ENCODE data around the gene LGALS4.
"Not testable (repeated sequence)": the region's sequence is repeated elsewhere in the genome, so short reads cannot be mapped to it uniquely, and the experiment has no call there.

The LGALS4 gene

DNA sequence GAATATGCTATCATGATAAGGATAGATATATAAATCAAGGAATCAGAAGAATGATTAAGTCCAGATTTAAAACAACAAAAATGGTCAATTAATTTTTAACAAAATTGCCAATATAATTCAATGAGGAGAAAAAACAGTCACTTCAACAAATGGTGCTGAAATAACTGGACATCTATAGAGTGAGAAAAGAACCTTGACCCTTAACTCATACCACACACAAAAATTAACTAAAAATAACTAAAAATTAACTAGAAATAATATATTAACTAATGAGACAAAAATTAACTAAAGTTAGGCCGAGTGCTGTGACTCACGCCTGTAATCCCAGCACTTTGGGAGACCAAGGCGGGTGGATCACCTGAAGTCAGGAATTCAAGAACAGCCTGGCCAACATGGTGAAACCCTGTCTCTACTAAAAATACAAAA is 48.9 kb downstream of the LGALS4 start:
- Histone ChIP-seq H3K9me3 (ENCODE audit: control insufficient read depth, insufficient read depth, low read length) (no peaks in the 10 kb centered on the region), H3K27ac (ENCODE audit: low read depth, low read length) (no peak overlapping the region), H3K4me3 (ENCODE audit: low read depth, low read length) (no peak overlapping the region), H3K36me3 (ENCODE audit: control insufficient read depth, insufficient read depth, low read length) (no peaks in the 10 kb centered on the region), H3K9ac (ENCODE audit: low read depth, low read length) (no peak overlapping the region), H3K27me3 (ENCODE audit: control insufficient read depth, insufficient read depth, low read length) (no peaks in the 10 kb centered on the region), H3K4me1 (ENCODE audit: control insufficient read depth, insufficient read depth, low read length) (no peaks in the 10 kb centered on the region)

DNA sequence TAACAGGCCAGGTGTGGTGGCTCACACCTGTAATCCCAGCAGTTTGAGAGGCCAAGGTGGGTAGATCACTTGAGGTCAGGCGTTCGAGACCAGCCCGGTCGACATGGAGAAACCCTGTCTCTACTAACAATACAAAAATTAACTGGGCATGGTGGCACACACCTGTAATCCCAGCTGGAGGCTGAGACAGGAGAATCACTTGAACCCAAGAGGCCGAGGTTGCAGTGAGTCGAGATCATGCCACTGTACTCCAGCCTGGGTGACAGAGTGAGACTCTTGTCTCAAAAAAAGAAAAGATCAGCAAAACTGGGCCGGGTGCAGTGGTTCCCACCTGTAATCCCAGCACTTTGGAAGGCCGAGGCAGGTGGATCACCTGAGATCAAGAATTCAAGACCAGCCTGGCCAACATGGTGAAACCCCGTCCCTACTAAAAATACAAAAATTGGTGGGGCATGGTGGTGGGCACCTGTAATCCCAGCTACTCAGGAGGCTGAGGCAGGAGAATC is 50.8 kb downstream of the LGALS4 start:
- H3K27ac ChIP-seq (ENCODE audit: low read depth, low read length); H3K9ac ChIP-seq (ENCODE audit: low read depth, low read length): not testable (repeated sequence)

DNA sequence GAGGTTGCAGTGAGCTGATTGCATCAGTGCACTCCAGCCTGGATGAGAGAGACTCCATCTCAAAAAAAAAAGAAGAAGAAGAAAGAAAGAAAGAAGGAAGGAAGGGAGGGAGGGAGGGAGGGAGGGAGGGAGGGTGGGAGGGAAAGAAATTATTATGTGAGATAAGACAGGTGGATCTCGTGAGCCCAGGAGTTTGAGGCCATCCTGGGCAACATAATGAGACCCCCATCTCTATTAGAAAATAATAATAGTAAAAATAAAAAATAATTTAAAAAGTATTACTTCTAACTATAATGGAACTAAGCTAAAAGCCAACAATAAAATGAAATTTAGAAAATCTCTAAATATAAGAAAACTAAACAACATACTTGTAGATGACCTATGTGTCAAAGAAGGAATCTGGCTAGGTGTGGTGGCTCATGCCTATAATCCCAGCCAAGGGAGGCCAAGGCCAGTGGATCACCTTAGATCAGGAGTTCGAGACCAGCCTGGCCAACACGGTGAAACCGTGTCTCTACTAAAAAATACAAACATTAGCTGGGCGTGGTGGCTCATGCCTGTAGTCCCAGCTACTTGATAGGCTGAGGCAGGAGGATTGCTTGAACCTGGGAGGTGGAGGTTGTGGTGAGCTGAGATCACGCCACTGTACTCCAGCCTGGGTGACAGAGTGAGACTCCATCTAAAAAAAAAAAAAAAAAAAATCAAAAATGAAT is 51.8 kb downstream of the LGALS4 start:
- H3K9ac ChIP-seq (ENCODE audit: low read depth, low read length); H3K27me3 ChIP-seq (ENCODE audit: control insufficient read depth, insufficient read depth, low read length); H3K9me3 ChIP-seq (ENCODE audit: control insufficient read depth, insufficient read depth, low read length); H3K4me3 ChIP-seq (ENCODE audit: low read depth, low read length); H3K27ac ChIP-seq (ENCODE audit: low read depth, low read length); H3K4me1 ChIP-seq (ENCODE audit: control insufficient read depth, insufficient read depth, low read length); H3K36me3 ChIP-seq (ENCODE audit: control insufficient read depth, insufficient read depth, low read length): not testable (repeated sequence)

More for the DNA sequence above, 50.8 kb downstream of the LGALS4 start:
- H3K4me3 ChIP-seq (ENCODE audit: low read depth, low read length); H3K9me3 ChIP-seq (ENCODE audit: control insufficient read depth, insufficient read depth, low read length); H3K27me3 ChIP-seq (ENCODE audit: control insufficient read depth, insufficient read depth, low read length); H3K4me1 ChIP-seq (ENCODE audit: control insufficient read depth, insufficient read depth, low read length); H3K36me3 ChIP-seq (ENCODE audit: control insufficient read depth, insufficient read depth, low read length): not testable (repeated sequence)

DNA sequence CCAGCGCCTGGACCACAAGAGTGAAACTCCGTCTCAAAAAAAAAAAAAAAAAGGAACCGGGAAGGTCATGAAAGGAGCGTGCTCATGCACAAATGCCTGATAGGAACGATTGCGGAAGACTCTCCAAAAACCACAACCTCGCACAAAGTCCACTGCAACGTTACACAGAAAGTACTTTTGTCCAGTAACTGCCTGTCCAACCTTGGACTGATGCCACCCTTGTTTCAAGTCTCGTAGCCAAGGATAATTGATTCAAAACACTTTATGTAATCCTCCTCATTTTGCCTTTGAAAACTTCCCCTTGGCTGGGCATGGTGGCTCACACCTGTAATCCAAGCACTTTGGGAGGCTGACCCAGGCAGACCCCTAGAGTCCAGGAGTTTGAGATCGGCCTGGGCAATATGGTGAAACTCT is 53.1 kb downstream of the LGALS4 start:
- Histone ChIP-seq H3K9me3 (ENCODE audit: control insufficient read depth, insufficient read depth, low read length) (no peaks in the 10 kb centered on the region), H3K4me1 (ENCODE audit: control insufficient read depth, insufficient read depth, low read length) (no peaks in the 10 kb centered on the region), H3K27ac (ENCODE audit: low read depth, low read length) (no peak overlapping the region), H3K36me3 (ENCODE audit: control insufficient read depth, insufficient read depth, low read length) (no peaks in the 10 kb centered on the region), H3K27me3 (ENCODE audit: control insufficient read depth, insufficient read depth, low read length) (no peaks in the 10 kb centered on the region), H3K9ac (ENCODE audit: low read depth, low read length) (no peak overlapping the region), H3K4me3 (ENCODE audit: low read depth, low read length) (no peak overlapping the region)

DNA sequence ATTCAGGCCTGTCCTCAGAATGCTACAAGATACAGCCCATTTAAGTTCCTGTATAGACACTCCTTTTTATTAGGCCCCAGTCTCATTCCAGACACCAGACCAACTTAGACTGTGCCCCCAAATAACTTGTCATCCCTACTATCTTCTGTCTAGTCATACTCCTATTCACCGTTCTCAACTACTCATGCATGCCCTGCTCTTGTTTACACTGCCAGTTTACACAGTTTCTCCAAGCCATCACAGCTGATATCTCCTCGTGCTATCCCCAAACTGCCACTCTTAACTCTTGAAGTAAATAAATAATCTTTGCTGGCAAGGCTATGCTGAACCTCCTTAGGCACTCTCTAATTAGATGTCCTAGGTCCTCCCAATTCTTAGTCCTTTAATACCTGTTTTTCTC is 58.5 kb downstream of the LGALS4 start:
- H3K4me1 ChIP-seq (ENCODE audit: control insufficient read depth, insufficient read depth, low read length); H3K9me3 ChIP-seq (ENCODE audit: control insufficient read depth, insufficient read depth, low read length); H3K36me3 ChIP-seq (ENCODE audit: control insufficient read depth, insufficient read depth, low read length); H3K9ac ChIP-seq (ENCODE audit: low read depth, low read length); H3K27me3 ChIP-seq (ENCODE audit: control insufficient read depth, insufficient read depth, low read length); H3K4me3 ChIP-seq (ENCODE audit: low read depth, low read length); H3K27ac ChIP-seq (ENCODE audit: low read depth, low read length): not testable (repeated sequence)

DNA sequence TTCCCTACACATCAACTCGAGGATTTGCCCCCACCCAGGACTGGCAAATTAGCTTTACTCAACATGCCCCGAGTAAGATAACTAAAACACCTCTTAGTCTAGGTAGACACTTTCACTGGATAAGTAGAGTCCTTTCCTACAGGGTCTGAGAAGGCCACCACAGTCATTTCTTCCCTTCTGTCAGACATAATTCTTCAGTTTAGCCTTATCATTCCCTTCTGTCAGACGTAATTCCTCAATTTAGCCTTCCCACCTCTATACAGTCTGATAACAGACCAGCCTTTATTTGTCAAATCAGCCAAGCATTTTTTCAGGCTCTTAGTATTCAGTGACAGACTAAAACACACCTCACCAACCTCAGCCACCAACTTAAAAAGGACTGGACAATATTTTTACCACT is 59.0 kb downstream of the LGALS4 start:
- not testable (repeated sequence) for H3K9ac ChIP-seq (ENCODE audit: low read depth, low read length); H3K4me3 ChIP-seq (ENCODE audit: low read depth, low read length); H3K27ac ChIP-seq (ENCODE audit: low read depth, low read length); H3K36me3 ChIP-seq (ENCODE audit: control insufficient read depth, insufficient read depth, low read length); H3K9me3 ChIP-seq (ENCODE audit: control insufficient read depth, insufficient read depth, low read length); H3K4me1 ChIP-seq (ENCODE audit: control insufficient read depth, insufficient read depth, low read length); H3K27me3 ChIP-seq (ENCODE audit: control insufficient read depth, insufficient read depth, low read length)
